GM23248 (cell line): ENCODE results near the gene IQCF6.

ENCODE experiments used
- EZH2 ChIP-seq: fragments of 200-600 bp; sonication (generic); IDR thresholded peaks from 2 replicates; pipeline ENCODE4 v1.6.1; 2018; ENCODE audit warnings: antibody characterized with exemption, mild to moderate bottlenecking; ENCODE audit not compliant: insufficient read depth, poor library complexity, severe bottlenecking
- EZH2phosphoT487 ChIP-seq: fragments of 200-600 bp; sonication (generic); IDR thresholded peaks from 2 replicates; pipeline ENCODE4 v1.6.1; 2018; ENCODE audit warnings: antibody characterized with exemption, moderate library complexity, mild to moderate bottlenecking, low read depth; ENCODE audit not compliant: insufficient read depth

DNA sequence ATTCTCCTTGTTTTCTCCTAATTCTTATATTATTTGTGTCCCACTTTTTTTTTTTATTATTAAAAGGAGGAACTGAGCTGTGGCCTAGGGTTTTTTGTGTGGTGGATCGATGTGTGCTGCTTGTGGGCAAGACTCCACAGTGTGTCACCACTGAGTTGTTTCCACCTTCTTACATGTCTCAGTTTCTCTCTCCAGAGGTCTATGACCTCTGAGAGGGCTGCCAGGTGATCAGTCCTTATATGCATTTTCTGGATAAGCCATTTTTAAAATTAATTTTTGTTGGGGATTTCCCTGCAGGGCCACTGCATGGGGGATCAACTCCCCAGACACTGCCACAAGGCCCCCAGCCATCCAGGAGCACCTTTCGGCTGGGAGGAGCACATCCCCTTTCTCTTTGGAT is 27.8 kb downstream of the IQCF6 start:
- no peak for TF ChIP-seq EZH2
- no peak for TF ChIP-seq EZH2phosphoT487
